Measurements from ENCODE around the gene NKPD1.

GRCh38 chr19:45142726-45143110 is 18.1 kb downstream of the NKPD1 start:
- TF ChIP-seq, protein P1, sequence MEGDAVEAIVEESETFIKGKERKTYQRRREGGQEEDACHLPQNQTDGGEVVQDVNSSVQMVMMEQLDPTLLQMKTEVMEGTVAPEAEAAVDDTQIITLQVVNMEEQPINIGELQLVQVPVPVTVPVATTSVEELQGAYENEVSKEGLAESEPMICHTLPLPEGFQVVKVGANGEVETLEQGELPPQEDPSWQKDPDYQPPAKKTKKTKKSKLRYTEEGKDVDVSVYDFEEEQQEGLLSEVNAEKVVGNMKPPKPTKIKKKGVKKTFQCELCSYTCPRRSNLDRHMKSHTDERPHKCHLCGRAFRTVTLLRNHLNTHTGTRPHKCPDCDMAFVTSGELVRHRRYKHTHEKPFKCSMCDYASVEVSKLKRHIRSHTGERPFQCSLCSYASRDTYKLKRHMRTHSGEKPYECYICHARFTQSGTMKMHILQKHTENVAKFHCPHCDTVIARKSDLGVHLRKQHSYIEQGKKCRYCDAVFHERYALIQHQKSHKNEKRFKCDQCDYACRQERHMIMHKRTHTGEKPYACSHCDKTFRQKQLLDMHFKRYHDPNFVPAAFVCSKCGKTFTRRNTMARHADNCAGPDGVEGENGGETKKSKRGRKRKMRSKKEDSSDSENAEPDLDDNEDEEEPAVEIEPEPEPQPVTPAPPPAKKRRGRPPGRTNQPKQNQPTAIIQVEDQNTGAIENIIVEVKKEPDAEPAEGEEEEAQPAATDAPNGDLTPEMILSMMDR (IDR thresholded peaks at IDR 0.05): no peak
- TF ChIP-seq POLR2A (IDR thresholded peaks at IDR 0.05): no peak
